ENCODE measurements around the gene SSR3.
"Not testable (repeated sequence)": the region's sequence is repeated elsewhere in the genome, so short reads cannot be mapped to it uniquely, and the experiment has no call there.

Gene SSR3

GRCh38 chr3:156579427-156579851 is 24.5 kb upstream of the SSR3 start:
- FAIRE-seq = no peak
- no peak for DNase-seq (ENCODE audit: insufficient read length, low spot score)
- peak; percentile 79 for TF ChIP-seq SPI1 (IDR thresholded peaks at IDR 0.05; ENCODE audit: low read depth, low read length)
- no peak for TF ChIP-seq POLR2A (IDR thresholded peaks at IDR 0.05; ENCODE audit: low read depth, low read length)
- TF ChIP-seq TAF1 (IDR thresholded peaks at IDR 0.05; ENCODE audit: low read depth, low read length) = no peak

- FAIRE-seq (no peak), DNase-seq (ENCODE audit: insufficient read length, low spot score) (no peak)
- no peak for TF ChIP-seq PAX5 (IDR thresholded peaks at IDR 0.05; ENCODE audit: insufficient read depth, low read length, severe bottlenecking)
- TF ChIP-seq POLR2A (IDR thresholded peaks at IDR 0.05; ENCODE audit: low read depth, low read length) = no peak
- TF ChIP-seq POLR2AphosphoS5 (IDR thresholded peaks at IDR 0.05; ENCODE audit: low read depth, low read length) = no peak
- no peak for TF ChIP-seq POU2F2 (IDR thresholded peaks at IDR 0.05; ENCODE audit: low read depth, low read length)
- TF ChIP-seq TAF1 (IDR thresholded peaks at IDR 0.05; ENCODE audit: low read depth, low read length) = no peak
- no peak for TF ChIP-seq SPI1 (IDR thresholded peaks at IDR 0.05; ENCODE audit: low read depth, low read length)
Observed at GRCh38 chr3:156577736-156578135, 22.8 kb upstream of the SSR3 start.

GRCh38 chr3:156576651-156577348 is 21.9 kb upstream of the SSR3 start:
- no peak for DNase-seq (ENCODE audit: insufficient read length, low spot score)
- TF ChIP-seq TAF1 (IDR thresholded peaks at IDR 0.05; ENCODE audit: low read depth, low read length) (no peak), PAX5 (IDR thresholded peaks at IDR 0.05; ENCODE audit: insufficient read depth, low read length, severe bottlenecking) (no peak), SPI1 (IDR thresholded peaks at IDR 0.05; ENCODE audit: low read depth, low read length) (no peak), POLR2AphosphoS5 (IDR thresholded peaks at IDR 0.05; ENCODE audit: low read depth, low read length) (no peak), POLR2A (IDR thresholded peaks at IDR 0.05; ENCODE audit: low read depth, low read length) (no peak)
- FAIRE-seq = peak; percentile 23

GRCh38 chr3:156576051-156576450 is 21.1 kb upstream of the SSR3 start:
- DNase-seq (ENCODE audit: insufficient read length, low spot score) = no peak
- TF ChIP-seq PAX5 (IDR thresholded peaks at IDR 0.05; ENCODE audit: insufficient read depth, low read length, severe bottlenecking) = no peak
- TF ChIP-seq TAF1 (IDR thresholded peaks at IDR 0.05; ENCODE audit: low read depth, low read length) = no peak
- no peak for TF ChIP-seq POLR2A (IDR thresholded peaks at IDR 0.05; ENCODE audit: low read depth, low read length)
- TF ChIP-seq SPI1 (IDR thresholded peaks at IDR 0.05; ENCODE audit: low read depth, low read length) = no peak
- no peak for TF ChIP-seq POU2F2 (IDR thresholded peaks at IDR 0.05; ENCODE audit: low read depth, low read length)
- TF ChIP-seq POLR2AphosphoS5 (IDR thresholded peaks at IDR 0.05; ENCODE audit: low read depth, low read length) = no peak
- FAIRE-seq = no peak

GRCh38 chr3:156575641-156576040 is 20.7 kb upstream of the SSR3 start:
- no peak for TF ChIP-seq PAX5 (IDR thresholded peaks at IDR 0.05; ENCODE audit: insufficient read depth, low read length, severe bottlenecking)
- no peak for TF ChIP-seq POLR2AphosphoS5 (IDR thresholded peaks at IDR 0.05; ENCODE audit: low read depth, low read length)
- no peak for TF ChIP-seq POU2F2 (IDR thresholded peaks at IDR 0.05; ENCODE audit: low read depth, low read length)
- TF ChIP-seq POLR2A (IDR thresholded peaks at IDR 0.05; ENCODE audit: low read depth, low read length) = no peak
- FAIRE-seq (no peak), DNase-seq (ENCODE audit: insufficient read length, low spot score) (no peak)

GRCh38 chr3:156569881-156570280 is 15.0 kb upstream of the SSR3 start:
- DNase-seq (ENCODE audit: insufficient read length, low spot score) = not testable (repeated sequence)
- peak; percentile 69 for FAIRE-seq

- not testable (repeated sequence) for FAIRE-seq
Observed at GRCh38 chr3:156569016-156569415, 14.1 kb upstream of the SSR3 start.

GRCh38 chr3:156563900-156564682 is 9.2 kb upstream of the SSR3 start:
- FAIRE-seq (peak; percentile 43), DNase-seq (ENCODE audit: insufficient read length, low spot score) (no peak)
- TF ChIP-seq SPI1 (IDR thresholded peaks at IDR 0.05; ENCODE audit: low read depth, low read length) = peak; percentile 72
- no peak for TF ChIP-seq POLR2AphosphoS5 (IDR thresholded peaks at IDR 0.05; ENCODE audit: low read depth, low read length)

More at GRCh38 chr3:156569016-156569415, 14.1 kb upstream of the SSR3 start:
- DNase-seq (ENCODE audit: insufficient read length, low spot score) = not testable (repeated sequence)

GRCh38 chr3:156562486-156562885 is 7.6 kb upstream of the SSR3 start:
- DNase-seq (ENCODE audit: insufficient read length, low spot score); FAIRE-seq: not testable (repeated sequence)

- FAIRE-seq = no peak
- no peak for DNase-seq (ENCODE audit: insufficient read length, low spot score)
- TF ChIP-seq TAF1 (IDR thresholded peaks at IDR 0.05; ENCODE audit: low read depth, low read length) = no peak
- TF ChIP-seq SPI1 (IDR thresholded peaks at IDR 0.05; ENCODE audit: low read depth, low read length) = no peak
- TF ChIP-seq POU2F2 (IDR thresholded peaks at IDR 0.05; ENCODE audit: low read depth, low read length) = no peak
- TF ChIP-seq POLR2A (IDR thresholded peaks at IDR 0.05; ENCODE audit: low read depth, low read length) = no peak
- no peak for TF ChIP-seq PAX5 (IDR thresholded peaks at IDR 0.05; ENCODE audit: insufficient read depth, low read length, severe bottlenecking)
- TF ChIP-seq POLR2AphosphoS5 (IDR thresholded peaks at IDR 0.05; ENCODE audit: low read depth, low read length) = no peak
Observed at GRCh38 chr3:156561533-156561932, 6.6 kb upstream of the SSR3 start.

- no peak for TF ChIP-seq POU2F2 (IDR thresholded peaks at IDR 0.05; ENCODE audit: low read depth, low read length)
- TF ChIP-seq TAF1 (IDR thresholded peaks at IDR 0.05; ENCODE audit: low read depth, low read length) = no peak
- no peak for TF ChIP-seq POLR2AphosphoS5 (IDR thresholded peaks at IDR 0.05; ENCODE audit: low read depth, low read length)
- TF ChIP-seq SPI1 (IDR thresholded peaks at IDR 0.05; ENCODE audit: low read depth, low read length) = no peak
- TF ChIP-seq POLR2A (IDR thresholded peaks at IDR 0.05; ENCODE audit: low read depth, low read length) = no peak
- no peak for TF ChIP-seq PAX5 (IDR thresholded peaks at IDR 0.05; ENCODE audit: insufficient read depth, low read length, severe bottlenecking)
- FAIRE-seq = no peak
- no peak for DNase-seq (ENCODE audit: insufficient read length, low spot score)
Observed at GRCh38 chr3:156559321-156559720, 4.4 kb upstream of the SSR3 start.
